ENCODE data around the gene IGF2R. TPM values are rescaled to one million over a fixed set of nuclear protein-coding genes. Genes with fewer than 3 reads are reported as not detected.

IGF2R gene
- total and polyA plus RNA-seq, 8 donors = 56.5 to 153 (median 60.4) TPM

- no peak for ATAC-seq
- no peak for TF ChIP-seq CTCF (IDR thresholded peaks at IDR 0.05)
- intact Hi-C loops (cut with DNase I) = no loop called here
- Histone ChIP-seq H3K4me3 (no peak overlapping the region), H3K36me3 (no peaks in the 10 kb centered on the region), H3K4me1 (no peaks in the 10 kb centered on the region), H3K9me3 (no peaks in the 10 kb centered on the region), H3K27ac (no peak overlapping the region), H3K27me3 (no peaks in the 10 kb centered on the region)
- no peak for DNase-seq
These were observed 188.0 kb downstream of the IGF2R start for GRCh38 chr6:160156842-160157241.

- H3K36me3 ChIP-seq = no peaks in the 10 kb centered on the region
- DNase-seq (peak in 2 of 4 donors; percentile 37 to 56), ATAC-seq (peak; percentile 89)
- no peaks in the 10 kb centered on the region for H3K9me3 ChIP-seq
- no peaks in the 10 kb centered on the region for H3K4me1 ChIP-seq
- H3K27ac ChIP-seq = no peak overlapping the region
- no peak overlapping the region for H3K4me3 ChIP-seq
- H3K27me3 ChIP-seq = no peaks in the 10 kb centered on the region
- intact Hi-C loops (cut with DNase I) = no loop called here
- TF ChIP-seq CTCF (IDR thresholded peaks at IDR 0.05) = no peak
These were observed 191.6 kb downstream of the IGF2R start for GRCh38 chr6:160160450-160160849.

Other genes with a start within 250 kb of the IGF2R start
- gene WTAP, start 241.6 kb upstream of the IGF2R start, total RNA-seq = 100 to 1,000 TPM in 1 of 2 donors, 10 to 100 TPM in 1; 66.6 to 104 TPM
- gene WTAP, start 241.6 kb upstream of the IGF2R start, polyA plus RNA-seq (ENCODE audit: insufficient read length in 6 of 6) = 100 to 1,000 TPM; 116 to 135 (median 128) TPM
- gene ACAT2, start 207.0 kb upstream of the IGF2R start, total RNA-seq = 100 to 1,000 TPM in 1 of 2 donors, 10 to 100 TPM in 1; 31.4 to 116 TPM
- 10 to 100 TPM; 25.2 to 37.7 (median 29.4) TPM for gene ACAT2, start 207.0 kb upstream of the IGF2R start, polyA plus RNA-seq (ENCODE audit: insufficient read length in 6 of 6)
- gene TCP1, start 179.5 kb upstream of the IGF2R start, total RNA-seq = 100 to 1,000 TPM; 112 to 170 TPM
- 100 to 1,000 TPM; 237 to 267 (median 250) TPM for gene TCP1, start 179.5 kb upstream of the IGF2R start, polyA plus RNA-seq (ENCODE audit: insufficient read length in 6 of 6)
- gene MRPL18, start 178.6 kb upstream of the IGF2R start, total RNA-seq = 10 to 100 TPM; 56.0 to 67.5 TPM
- gene MRPL18, start 178.6 kb upstream of the IGF2R start, polyA plus RNA-seq (ENCODE audit: insufficient read length in 6 of 6) = 10 to 100 TPM; 49.8 to 61.8 (median 56.2) TPM
- gene PNLDC1, start 168.8 kb upstream of the IGF2R start, total RNA-seq = under 1 TPM; 0.18 to 0.23 TPM
- gene PNLDC1, start 168.8 kb upstream of the IGF2R start, polyA plus RNA-seq (ENCODE audit: insufficient read length in 6 of 6) = under 1 TPM; 0.09 to 0.50 (median 0.20) TPM
- gene MAS1, start 78.1 kb upstream of the IGF2R start, total RNA-seq = under 1 TPM in 1 of 2 donors, not detected in 1; 0.03 TPM
- gene MAS1, start 78.1 kb upstream of the IGF2R start, polyA plus RNA-seq (ENCODE audit: insufficient read length in 6 of 6) = under 1 TPM; 0.02 to 0.07 (median 0.05) TPM
- 1 to 10 TPM in 1 of 2 donors, under 1 TPM in 1; 0.41 to 2.7 TPM for gene SLC22A1, start 152.7 kb downstream of the IGF2R start, total RNA-seq
- gene SLC22A1, start 152.7 kb downstream of the IGF2R start, polyA plus RNA-seq (ENCODE audit: insufficient read length in 6 of 6) = under 1 TPM; 0.24 to 0.63 (median 0.43) TPM